HT1080 (cell line): ENCODE measurements around the gene CD200R1. TPM values are rescaled to one million over a fixed set of nuclear protein-coding genes. Genes with fewer than 3 reads are reported as not detected.

ENCODE experiments used
- DNase-seq: peaks from one replicate; pipeline ENCODE4 v3.0.0-alpha.2; 2015; ENCODE audit warnings: low read depth
- polyA plus RNA-seq, 2 experiments: library from polyadenylated mRNA; depleted of rRNA; stranded (reverse); fragments of >200 nt; gene quantifications; 2 replicates each; pipeline ENCODE4 v1.2.3, GENCODE V29; 2015
- total RNA-seq: library from RNA; depleted of rRNA; stranded (reverse); fragments of >200 nt; shearing (Covaris generic); gene quantifications from 2 replicates; pipeline ENCODE4 v1.2.3, GENCODE V29; 2014; rRNA removed

The CD200R1 gene
- not detected in 2 replicates for total RNA-seq
- polyA plus RNA-seq (2015; cell fraction: cytosol; rRNA removed), result 0.09 TPM in 1 of 2 replicates, not detected in the other
- 0.32 TPM in 1 of 2 replicates, not detected in the other for polyA plus RNA-seq (2015; cell fraction: nucleus; rRNA removed)

GRCh38 chr3:112974894-112975293 lies at the start of gene CD200R1:
CD200R1 (minus strand) TSS chr3:112975103; CDS start chr3:112974857, 246 bp downstream.
- no peak for DNase-seq

DNA sequence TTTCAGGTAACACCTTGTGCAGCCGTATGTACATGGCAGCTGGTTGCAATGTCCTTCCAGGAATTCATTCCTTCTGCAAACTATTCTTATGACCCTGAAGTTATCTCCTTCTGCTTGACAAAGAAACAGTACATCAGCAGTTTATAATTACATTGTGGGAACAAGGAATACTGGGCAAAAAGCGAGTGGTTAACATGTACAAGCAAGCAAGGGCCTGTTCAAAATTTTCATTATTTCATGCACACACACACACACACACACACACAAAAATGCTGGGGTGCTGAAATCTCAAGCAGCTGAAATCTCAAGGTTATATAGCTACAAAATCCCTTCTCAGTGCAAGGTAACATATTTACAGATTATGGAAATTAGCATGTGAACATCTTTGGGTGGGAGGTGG lies 46.6 kb upstream of the CD200R1 start:
- no peak for DNase-seq

- DNase-seq, result peak; percentile 91
Measured at GRCh38 chr3:113019182-113020137, 44.6 kb upstream of the CD200R1 start.

- DNase-seq, result no peak
Measured at GRCh38 chr3:113018536-113019181, 43.8 kb upstream of the CD200R1 start.

- no peak for DNase-seq
Measured at GRCh38 chr3:113013593-113013992, 38.7 kb upstream of the CD200R1 start.

GRCh38 chr3:113008117-113008516 lies 33.2 kb upstream of the CD200R1 start:
- no peak for DNase-seq

- no peak for DNase-seq
Measured at GRCh38 chr3:113006359-113007056, 31.6 kb upstream of the CD200R1 start.

- DNase-seq, result no peak
Measured at GRCh38 chr3:113005611-113006010, 30.7 kb upstream of the CD200R1 start.

DNA sequence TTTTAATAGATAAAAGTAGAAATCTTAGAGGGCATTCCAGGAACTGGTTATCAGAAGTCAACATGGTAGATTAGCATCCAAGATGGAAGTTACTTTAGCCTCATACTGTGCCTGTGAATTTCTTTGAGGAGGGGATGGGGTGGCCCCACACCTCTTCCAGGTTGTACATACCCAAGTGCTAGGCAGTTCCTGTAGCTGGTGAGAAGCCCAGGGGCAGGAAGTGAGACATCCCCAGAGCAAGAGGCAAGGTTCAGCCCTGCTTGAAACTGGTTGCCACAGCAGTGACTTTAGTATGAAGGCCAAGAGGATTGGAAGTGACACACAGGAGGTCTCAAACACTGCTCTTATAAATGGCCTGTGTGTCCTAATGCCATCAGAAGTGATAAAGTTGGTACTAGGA lies 27.8 kb upstream of the CD200R1 start:
- peak; percentile 71 for DNase-seq

- DNase-seq, result no peak
Measured at GRCh38 chr3:113002037-113002436, 27.1 kb upstream of the CD200R1 start.

DNA sequence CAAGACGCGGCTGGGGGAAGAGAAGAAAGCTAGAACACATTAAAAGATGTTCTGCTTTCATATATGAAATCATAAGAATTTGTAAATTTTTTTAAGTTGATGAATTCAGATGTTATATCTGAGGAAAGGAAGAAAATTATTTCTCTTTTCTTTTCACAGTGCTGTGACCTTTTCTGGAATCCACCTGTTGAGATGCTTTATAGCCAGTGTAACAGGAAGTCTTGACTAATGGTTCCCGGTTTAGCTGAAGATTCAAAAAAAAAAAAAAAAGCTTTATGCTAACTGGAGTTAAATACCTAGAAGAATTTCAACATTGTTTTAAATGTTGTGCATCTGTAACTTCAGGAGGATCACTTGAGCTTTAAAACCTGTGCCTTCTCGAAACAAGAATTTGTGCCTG lies 25.8 kb upstream of the CD200R1 start:
- no peak for DNase-seq

DNA sequence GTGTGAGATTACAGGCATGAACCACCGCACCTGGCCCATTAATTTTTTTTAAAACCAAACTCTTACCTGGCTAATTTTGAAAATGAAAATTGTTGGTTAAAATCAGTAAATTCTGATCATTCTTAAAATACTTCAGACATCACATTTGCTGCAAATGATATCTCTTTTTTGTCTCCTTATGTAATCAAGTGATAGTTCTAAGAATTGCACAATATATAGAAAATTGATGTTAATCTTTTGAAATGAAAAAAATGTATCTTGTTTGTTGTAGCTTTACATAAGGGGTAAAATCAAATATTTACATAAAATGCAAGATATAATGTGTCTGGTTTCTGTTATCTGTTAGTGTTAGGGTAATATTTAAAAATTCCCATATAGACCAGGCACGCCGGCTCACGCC lies 20.9 kb upstream of the CD200R1 start:
- DNase-seq, result no peak

GRCh38 chr3:112990672-112991602 lies 16.0 kb upstream of the CD200R1 start, which contains the start of gene GTPBP8:
GTPBP8 (plus strand) TSS chr3:112990984; CDS start chr3:112991000, 16 bp downstream.
- DNase-seq, result peak; percentile 90

DNA sequence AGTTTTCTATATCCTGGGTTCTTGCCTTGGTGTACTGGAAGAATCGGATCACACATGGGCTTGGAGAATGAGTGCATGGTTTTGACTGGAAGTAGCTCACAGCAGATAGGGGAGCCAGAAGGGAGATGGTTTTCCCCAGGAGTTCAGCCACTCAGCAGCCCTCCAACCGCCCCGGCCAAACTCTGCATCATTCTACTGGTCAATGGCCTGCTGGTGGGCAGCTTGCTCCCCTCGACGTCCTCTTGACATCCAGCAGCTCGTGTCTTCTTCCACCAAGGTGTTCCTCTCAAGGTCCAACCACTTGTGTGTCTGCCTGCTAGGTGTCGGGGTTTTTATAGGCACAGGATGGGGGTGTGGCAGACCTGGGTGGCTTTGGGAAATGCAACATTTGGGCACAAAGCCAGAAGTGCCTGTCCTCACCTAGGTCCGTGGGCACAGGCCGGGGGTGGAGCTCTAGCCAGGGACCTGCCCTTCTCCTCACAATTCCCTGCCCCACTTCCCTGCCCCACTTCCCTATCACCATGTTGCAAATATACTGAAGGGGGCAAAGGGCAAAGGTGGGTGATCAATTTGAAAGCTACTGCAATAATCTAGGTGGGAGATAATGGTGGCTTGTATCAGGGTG lies 12.9 kb upstream of the CD200R1 start:
- DNase-seq, result no peak

GRCh38 chr3:112984485-112984884 lies 9.6 kb upstream of the CD200R1 start:
- DNase-seq, result no peak

- DNase-seq, result no peak
Measured at GRCh38 chr3:112982710-112983109, 7.8 kb upstream of the CD200R1 start.

- no peak for DNase-seq
Measured at GRCh38 chr3:112980080-112980479, 5.2 kb upstream of the CD200R1 start.

- peak; percentile 26 for DNase-seq
Measured at GRCh38 chr3:112979244-112979832, 4.4 kb upstream of the CD200R1 start.

- no peak for DNase-seq
Measured at GRCh38 chr3:112976953-112977352, 2.0 kb upstream of the CD200R1 start.
